H1 (cell line): ENCODE results near the gene ACVR1. TPM values are rescaled to one million over a fixed set of nuclear protein-coding genes. Genes with fewer than 3 reads are reported as not detected.

Experiments
- CTCF ChIA-PET: fragments of 300-600 bp; sonication (Branson Sonifier 250); formaldehyde crosslinking; loops from one replicate; lab custom pipeline; 2021; ENCODE audit not compliant: partially characterized antibody; lab: Charles Lee
- POLR2A ChIA-PET: fragments of 300-600 bp; sonication (Branson Sonifier 250); formaldehyde crosslinking; loops from one replicate; lab custom pipeline; 2021; ENCODE audit warnings: inconsistent platforms; ENCODE audit not compliant: partially characterized antibody; lab: Charles Lee
- DNase-seq, 2 experiments: peaks; one replicate each; pipeline versions ENCODE4 v3.0.0 to v3.0.0-alpha.2; 2010 to 2022; ENCODE audit warnings: low spot score in 2 of 2, low read depth in 1 of 2, mixed read lengths in 1 of 2
- FAIRE-seq: peaks from 2 replicates; lab custom pipeline; 2011; peaks lifted over from hg19 to GRCh38; lab: Jason Lieb, UNC
- H2AFZ ChIP-seq: 2 replicates; pipeline ENCODE4 v1.8.1; 2012; ENCODE audit warnings: low read length, inconsistent platforms
- H2AK5ac ChIP-seq: 2 replicates; pipeline ENCODE4 v1.6.1; 2013; ENCODE audit warnings: low read depth, low read length
- H2BK120ac ChIP-seq: replicated peaks from 2 replicates; pipeline ENCODE3; 2013; ENCODE audit warnings: low read depth, low read length, inconsistent platforms
- H2BK12ac ChIP-seq: 2 replicates; pipeline ENCODE4 v1.6.1; 2013; ENCODE audit warnings: low read depth, low read length
- H2BK15ac ChIP-seq: 2 replicates; pipeline ENCODE4 v1.6.1; 2013; ENCODE audit warnings: low read length
- H2BK20ac ChIP-seq: 2 replicates; pipeline ENCODE4 v1.6.1; 2013; ENCODE audit warnings: low read length
- H2BK5ac ChIP-seq: 2 replicates; pipeline ENCODE4 v1.6.1; 2013; ENCODE audit warnings: low read depth, low read length
- H3K14ac ChIP-seq: 2 replicates; pipeline ENCODE4 v1.6.1; 2013; ENCODE audit warnings: inconsistent platforms; ENCODE audit not compliant: insufficient read length
- H3K18ac ChIP-seq: 2 replicates; pipeline ENCODE4 v1.6.1; 2013; ENCODE audit warnings: low read length; ENCODE audit errors: extremely low read depth
- H3K23ac ChIP-seq: 2 replicates; pipeline ENCODE4 v1.6.1; 2013; ENCODE audit warnings: inconsistent platforms; ENCODE audit not compliant: insufficient read length
- H3K23me2 ChIP-seq: 2 replicates; pipeline ENCODE4 v1.6.1; 2013; ENCODE audit warnings: low read depth, low read length
- H3K27ac ChIP-seq: 2 replicates; pipeline ENCODE4 v1.6.1; 2011; ENCODE audit warnings: low read depth, low read length, inconsistent platforms
- H3K27me3 ChIP-seq, 4 experiments: replicated peaks in 1 of 4; 1 replicate in 1 of 4; 2 replicates in 3 of 4; pipeline versions ENCODE4 v1.6.1 to v1.8.1; 2011 to 2013; ENCODE audit warnings: low read length in 3 of 4, mild to moderate bottlenecking in 3 of 4, inconsistent platforms in 2 of 4, mixed read lengths in 2 of 4, moderate library complexity in 1 of 4; ENCODE audit not compliant: control insufficient read depth in 3 of 4, insufficient read depth in 3 of 4; ENCODE audit errors: extremely low read depth in 1 of 4
- H3K36me3 ChIP-seq, 4 experiments: 2 replicates each; pipeline versions ENCODE4 v1.6.1 to v1.8.1; 2011 to 2013; ENCODE audit warnings: mild to moderate bottlenecking in 4 of 4, low read length in 3 of 4, moderate library complexity in 2 of 4, control low read depth in 1 of 4, inconsistent platforms in 1 of 4; ENCODE audit not compliant: insufficient read depth in 4 of 4, control insufficient read depth in 2 of 4
- H3K4ac ChIP-seq: replicated peaks from 2 replicates; pipeline ENCODE3; 2013; ENCODE audit warnings: low read length, low read depth, mixed read lengths, inconsistent platforms; ENCODE audit not compliant: insufficient read length
- H3K4me1 ChIP-seq, 4 experiments: replicated peaks in 1 of 4; 1 replicate in 1 of 4; 2 replicates in 3 of 4; pipeline versions ENCODE4 v1.6.1 to v1.8.1; 2011 to 2013; ENCODE audit warnings: low read length in 3 of 4, inconsistent platforms in 2 of 4, mixed read lengths in 1 of 4; ENCODE audit not compliant: insufficient read depth in 4 of 4, control insufficient read depth in 3 of 4
- H3K4me2 ChIP-seq, 2 experiments: 2 replicates each; pipeline versions ENCODE4 v1.6.1 to v1.8.1; 2011 to 2013; ENCODE audit warnings: low read depth in 2 of 2, low read length in 2 of 2, control low read depth in 1 of 2, inconsistent platforms in 1 of 2, mild to moderate bottlenecking in 1 of 2; ENCODE audit not compliant: insufficient read depth in 1 of 2
- H3K4me3 ChIP-seq, 4 experiments: fragments of 200-600, 300-600 bp in 1 of 4; sonication (generic), shearing (Covaris generic), sonication (Bioruptor Twin) in 1 of 4; 2 replicates each; pipeline versions ENCODE4 v1.5.1 to v1.8.1; 2011 to 2016; ENCODE audit warnings: low read length in 4 of 4, low read depth in 3 of 4, control low read depth in 2 of 4, inconsistent platforms in 2 of 4, mild to moderate bottlenecking in 2 of 4, mixed read lengths in 1 of 4, moderate library complexity in 1 of 4; ENCODE audit not compliant: insufficient read depth in 2 of 4; ENCODE audit errors: extremely low read depth in 1 of 4
- H3K56ac ChIP-seq: replicated peaks from 2 replicates; pipeline ENCODE3; 2013; ENCODE audit warnings: low read depth, mild to moderate bottlenecking, mixed read lengths, low read length, inconsistent platforms; ENCODE audit not compliant: insufficient read length
- H3K79me1 ChIP-seq: 2 replicates; pipeline ENCODE4 v1.6.1; 2013; ENCODE audit warnings: low read depth, low read length, control low read depth
- H3K79me2 ChIP-seq, 2 experiments: 2 replicates each; pipeline versions ENCODE4 v1.6.1 to v1.8.1; 2012 to 2013; ENCODE audit warnings: low read length in 2 of 2, mild to moderate bottlenecking in 2 of 2, inconsistent platforms in 1 of 2; ENCODE audit not compliant: insufficient read depth in 2 of 2, control insufficient read depth in 1 of 2
- H3K9ac ChIP-seq, 4 experiments: replicated peaks in 1 of 4; 1 replicate in 1 of 4; 2 replicates in 3 of 4; pipeline versions ENCODE4 v1.6.1 to v1.8.1; 2011 to 2013; ENCODE audit warnings: low read depth in 3 of 4, low read length in 3 of 4, control low read depth in 2 of 4, mild to moderate bottlenecking in 2 of 4, moderate library complexity in 2 of 4, inconsistent platforms in 1 of 4; ENCODE audit errors: extremely low read depth in 1 of 4
- H3K9me3 ChIP-seq, 2 experiments: 2 replicates each; pipeline versions ENCODE4 v1.6.1 to v1.8.1; 2012 to 2013; ENCODE audit warnings: mild to moderate bottlenecking in 2 of 2, moderate library complexity in 2 of 2, control low read depth in 1 of 2, inconsistent platforms in 1 of 2, low read depth in 1 of 2, low read length in 1 of 2, mixed read lengths in 1 of 2; ENCODE audit not compliant: insufficient read depth in 2 of 2
- H4K20me1 ChIP-seq, 2 experiments: replicated peaks in 1 of 2; 2 replicates each; pipeline versions ENCODE3 to v1.8.1; 2011 to 2013; ENCODE audit warnings: inconsistent platforms in 2 of 2, low read length in 2 of 2, mild to moderate bottlenecking in 1 of 2; ENCODE audit not compliant: insufficient read depth in 2 of 2, control insufficient read depth in 1 of 2
- H4K5ac ChIP-seq: 2 replicates; pipeline ENCODE4 v1.6.1; 2013; ENCODE audit warnings: low read length, low read depth, mixed read lengths, inconsistent platforms; ENCODE audit not compliant: insufficient read length
- H4K8ac ChIP-seq: 2 replicates; pipeline ENCODE4 v1.8.0; 2013; ENCODE audit warnings: mild to moderate bottlenecking, moderate library complexity, low read length, inconsistent platforms; ENCODE audit not compliant: insufficient read depth; ENCODE audit errors: extremely low read depth
- H4K91ac ChIP-seq: replicated peaks from 2 replicates; pipeline ENCODE3; 2013; ENCODE audit warnings: low read length, mixed read lengths, inconsistent platforms; ENCODE audit not compliant: insufficient read length
- BRCA1 ChIP-seq: IDR thresholded peaks from 2 replicates; pipeline ENCODE4 v1.6.1; 2012; ENCODE audit warnings: low read depth, low read length, improper control_type of control experiment
- CBX8 ChIP-seq: fragments of 300-800, 300-1000 bp; sonication (generic); IDR thresholded peaks from 2 replicates; pipeline ENCODE4 v1.7.1; 2016; ENCODE audit warnings: low read depth, low read length, borderline replicate concordance
- JUN ChIP-seq: IDR thresholded peaks from 2 replicates; pipeline ENCODE4 v1.6.1; 2011; ENCODE audit warnings: low read depth, mild to moderate bottlenecking, improper control_type of control experiment, low read length
- POU5F1 ChIP-seq: IDR thresholded peaks from 2 replicates; pipeline ENCODE4 v1.6.1; 2011; ENCODE audit warnings: low read depth, mild to moderate bottlenecking, low read length, moderate library complexity
- RBBP5 ChIP-seq: IDR thresholded peaks from 2 replicates; pipeline ENCODE4 v1.7.1; 2012; ENCODE audit warnings: low read depth, mild to moderate bottlenecking, inconsistent platforms, low read length, moderate library complexity, borderline replicate concordance
- SIN3A ChIP-seq, 2 experiments: IDR thresholded peaks in 1 of 2; conservative IDR thresholded peaks in 1 of 2; 2 replicates each; pipeline ENCODE4 v1.6.1; 2011 to 2012; ENCODE audit warnings: low read length in 2 of 2, improper control_type of control experiment in 1 of 2, low read depth in 1 of 2, mild to moderate bottlenecking in 1 of 2
- SP2 ChIP-seq: IDR thresholded peaks from 2 replicates; pipeline ENCODE4 v1.6.1; 2012; ENCODE audit warnings: mild to moderate bottlenecking, low read length, inconsistent platforms
- TEAD4 ChIP-seq: IDR thresholded peaks from 2 replicates; pipeline ENCODE4 v1.6.1; 2012; ENCODE audit warnings: low read depth, low read length, inconsistent platforms, mixed read lengths
- WGBS, 2 experiments: shearing (Covaris generic) in 1 of 2; methylation state at CpG; one replicate each; pipeline versions ENCODE4 v1.1.6 to v1.1.7; 2013 to 2015; ENCODE audit warnings: low lambda C conversion rate in 2 of 2, mixed read lengths in 2 of 2, inconsistent platforms in 1 of 2, low coverage in 1 of 2, missing lambda C conversion rate in 1 of 2; ENCODE audit not compliant: insufficient replicate concordance in 2 of 2, insufficient coverage in 1 of 2, insufficient read length in 1 of 2; ENCODE audit errors: extremely low coverage in 1 of 2, missing lambda C conversion rate in 1 of 2; 5-methylcytosine and 5-hydroxymethylcytosine counted together
- polyA plus RNA-seq, 7 experiments: library from polyadenylated mRNA; depleted of rRNA in 3 of 7; stranded (reverse) in 5 of 7; unstranded in 2 of 7; fragments of >200 nt in 5 of 7; fragments of 200-250 nt in 2 of 7; gene quantifications; 1 replicate in 5 of 7; 2 replicates in 1 of 7; 4 replicates in 1 of 7; pipeline versions ENCODE4 v1.2.1 to v1.2.3, GENCODE V29; 2011 to 2013; ENCODE audit warnings: missing spikeins in 2 of 7, mixed read lengths in 2 of 7
- total RNA-seq: library from RNA; stranded (reverse); fragmentation: NEBNext Ultra II Directional; extraction: Animal tissue kit (Norgen Biotek cat#: 25700); gene quantifications from 2 replicates; pipeline ENCODE4 v1.2.1, GENCODE V29; 2021

ACVR1 gene
- total and polyA plus RNA-seq, 2 of the 8 experiments (the other 6 are each of a cell fraction or from before 2014, with no cell fraction given), result 8.5 to 17.7 TPM

DNA sequence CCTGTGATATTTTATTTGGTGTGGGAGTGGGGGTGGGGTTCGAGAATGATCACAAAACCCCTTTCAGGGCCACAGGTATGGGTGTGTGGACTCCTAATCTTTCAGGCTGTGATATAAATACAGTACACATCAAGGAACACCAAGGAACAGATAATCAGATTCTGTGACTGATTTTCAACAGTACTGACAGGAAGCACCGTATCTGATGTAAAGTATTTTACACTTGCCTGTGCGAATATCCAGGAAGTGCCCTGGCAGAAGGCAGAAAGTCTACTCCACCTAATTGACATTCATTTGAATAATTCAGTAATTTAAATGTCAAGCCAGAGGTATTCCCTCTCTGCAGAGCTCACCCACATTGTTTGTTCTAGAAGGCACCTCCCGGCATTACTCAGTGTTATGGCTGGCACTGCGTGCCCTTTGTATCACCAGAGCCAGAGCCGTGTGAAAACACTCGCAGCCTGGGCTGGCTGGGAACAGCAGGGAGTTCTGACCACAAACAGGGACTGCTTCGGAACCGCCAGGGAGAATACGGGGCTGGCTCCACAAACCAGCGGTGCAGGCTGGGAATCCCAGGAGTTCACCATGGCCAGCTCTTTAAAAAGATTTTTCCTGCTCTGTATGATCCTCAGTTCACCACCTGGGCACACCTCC lies 91.8 kb downstream of the ACVR1 start:
- no peaks in the 10 kb centered on the region for H3K79me2 ChIP-seq
- no peak for FAIRE-seq
- H3K56ac ChIP-seq, result no peak overlapping the region
- no peak overlapping the region for H2AFZ ChIP-seq
- CTCF ChIA-PET, result interaction anchor here (0.6 to 5.8 kb wide), 6 partner anchors 11 to 227 kb away, joined by 3 to 26 read pairs (median 3); no protein-coding TSS in a partner anchor
- no peak overlapping the region for H2AK5ac ChIP-seq
- H3K9me3 ChIP-seq, result no peaks in the 10 kb centered on the region
- TF ChIP-seq CBX8 (no peak), RBBP5 (no peak), SIN3A (conservative IDR thresholded peaks at IDR 0.05 in 1 of 2, IDR thresholded peaks at IDR 0.05 in 1 of 2; ENCODE audit: low read depth in 1 of 2, low read length in 2 of 2) (no peak), BRCA1 (no peak), TEAD4 (no peak), SP2 (no peak), POU5F1 (no peak), JUN (no peak)
- TF ChIP-seq, all 59 proteins: peak for 0
- Histone ChIP-seq H3K36me3 (0 out of 8 replicates have a peak, but pooled peaks cover 0 to 5% (median under 1%) of the 10 kb centered on the region in 4 experiments), H2BK12ac (no peak overlapping the region), H2BK20ac (no peak overlapping the region), H3K9ac (no peak overlapping the region), H4K20me1 (no peaks in the 10 kb centered on the region), H2BK5ac (no peak overlapping the region), H3K79me1 (no peaks in the 10 kb centered on the region), H3K23me2 (no peaks in the 10 kb centered on the region; the same call in 1 of the 2 replicates), H3K4me1 (peaks cover 0 to 21% (median 5%) of the 10 kb centered on the region in 4 experiments; a peak in 3 of 7 replicates), H2BK120ac (no peak overlapping the region), H3K27ac (no peak overlapping the region), H4K5ac (no peak overlapping the region), H3K4ac (no peak overlapping the region), H2BK15ac (no peak overlapping the region), H3K27me3 (no peaks in the 10 kb centered on the region), H3K18ac (no peak overlapping the region), H3K4me3 (no peak overlapping the region), H3K4me2 (0 out of 4 replicates have a peak overlapping the region, but pooled peaks of 1 of the 2 experiments have one; percentile 31), H4K91ac (no peak overlapping the region), H4K8ac (no peak overlapping the region), H3K23ac (no peak overlapping the region), H3K14ac (no peak overlapping the region)
- POLR2A ChIA-PET, result interaction anchor here (1.4 kb wide), 1 partner anchor 55 kb away, joined by 3 read pairs; no protein-coding TSS in a partner anchor
- WGBS, 2 experiments, result 73% methylated on average over 11 of the region's 11 CpGs; no CpG with 5 or more reads in 1 of the 2 experiments
- no peak for DNase-seq
